ENCODE results near the gene ITGB3BP. TPM values are rescaled to one million over a fixed set of nuclear protein-coding genes. Genes with fewer than 3 reads are reported as not detected.

The ITGB3BP gene
- total and polyA plus RNA-seq, 2 of the 13 experiments (the other 11 are each of a cell fraction or from before 2014, with no cell fraction given): 19.0 to 46.5 TPM

DNA sequence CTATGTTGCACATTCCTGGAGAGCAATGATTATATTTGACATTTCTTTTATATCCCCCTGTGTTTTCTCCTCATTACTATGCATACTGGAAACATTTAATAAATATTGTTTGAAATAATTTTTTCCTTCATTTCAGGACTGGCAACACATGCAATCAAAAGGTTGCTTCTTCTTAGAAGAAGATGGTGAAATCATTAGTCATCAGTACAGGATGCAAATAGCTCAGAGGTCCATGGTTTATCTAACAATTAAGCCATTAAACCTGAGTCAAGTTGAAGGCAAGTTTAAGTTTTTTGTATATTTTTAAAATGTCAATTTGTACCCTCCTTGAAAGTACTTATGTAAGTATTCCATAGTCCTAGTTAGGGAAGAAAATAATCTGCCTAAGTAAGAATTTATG lies 22.8 kb upstream of the ITGB3BP start (continued):
- TF ChIP-seq, protein P1, sequence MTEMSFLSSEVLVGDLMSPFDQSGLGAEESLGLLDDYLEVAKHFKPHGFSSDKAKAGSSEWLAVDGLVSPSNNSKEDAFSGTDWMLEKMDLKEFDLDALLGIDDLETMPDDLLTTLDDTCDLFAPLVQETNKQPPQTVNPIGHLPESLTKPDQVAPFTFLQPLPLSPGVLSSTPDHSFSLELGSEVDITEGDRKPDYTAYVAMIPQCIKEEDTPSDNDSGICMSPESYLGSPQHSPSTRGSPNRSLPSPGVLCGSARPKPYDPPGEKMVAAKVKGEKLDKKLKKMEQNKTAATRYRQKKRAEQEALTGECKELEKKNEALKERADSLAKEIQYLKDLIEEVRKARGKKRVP (CRISPR knock-in tag; IDR thresholded peaks at IDR 0.05): no peak

- H3K4me3 ChIP-seq (replicated peaks in 1 of 3; ENCODE audit: insufficient read depth in 1 of 3, low read depth in 2 of 3, low read length in 3 of 3): no peak overlapping the region
- ChIA-PET CTCF (ENCODE audit: low intra/inter-chr PET ratio, low total read pairs) (interaction anchor here (1.3 kb wide), 1 partner anchor 221 kb away, joined by 5 read pairs; no protein-coding TSS in a partner anchor), POLR2A (no interaction called here)
- DNase-seq (ENCODE audit: low spot score) (no peak), FAIRE-seq (no peak), ATAC-seq (no peak)
- no peaks in the 10 kb centered on the region for H3K79me2 ChIP-seq (ENCODE audit: insufficient read depth, low read length)
- no TSS peak for BruUV-seq (replicated peaks)
- in situ Hi-C loops (cut with HindIII; ENCODE audit: extremely low pct_ligation_motif_present, low pct_unique_long_range_greater_than_20kb) (loop anchor here (25.0 kb wide), 1 partner anchor 526 kb away; no protein-coding TSS in a partner anchor), intact Hi-C loops (cut with micrococcal nuclease; ENCODE audit: unreplicated experiment) (loop anchor here (5.0 kb wide), 2 partner anchors 221 to 576 kb away; no protein-coding TSS in a partner anchor)
- no peaks in the 10 kb centered on the region for H3K27me3 ChIP-seq (ENCODE audit: control insufficient read depth in 1 of 2, insufficient read depth in 2 of 2, low read length in 2 of 2)
- H3K9me3 ChIP-seq (ENCODE audit: low read length): no peaks in the 10 kb centered on the region
- H3K4me2 ChIP-seq (ENCODE audit: low read depth, low read length): no peak overlapping the region
- WGBS (ENCODE audit: low lambda C conversion rate): 73% methylated on average over 1 of the region's 1 CpG
- peaks cover 6% of the 10 kb centered on the region; the same call in 1 of the 2 replicates for H3K4me1 ChIP-seq (ENCODE audit: insufficient read depth, low read length)
- no peak overlapping the region for H3K9ac ChIP-seq (ENCODE audit: insufficient read depth, low read depth, low read length)
- H3K27ac ChIP-seq (ENCODE audit: extremely low read length, insufficient read depth, low read length): no peak overlapping the region
- no peaks in the 10 kb centered on the region for H3K36me3 ChIP-seq (replicated peaks in 1 of 2; ENCODE audit: control insufficient read depth in 1 of 2, insufficient read depth in 2 of 2, low read length in 2 of 2)
- no peaks in the 10 kb centered on the region for H4K20me1 ChIP-seq (ENCODE audit: insufficient read depth, low read length)
- TF ChIP-seq STAG1 (CRISPR knock-in tag; IDR thresholded peaks at IDR 0.05): peak; percentile 36
- TF ChIP-seq MAFK (conservative IDR thresholded peaks at IDR 0.05 in 1 of 2, IDR thresholded peaks at IDR 0.05 in 1 of 2; ENCODE audit: low read length in 2 of 2): no peak
- no peak overlapping the region for H2AFZ ChIP-seq (ENCODE audit: low read length)
These were observed 14.9 kb upstream of the ITGB3BP start for GRCh38 chr1:63537940-63538339.

DNA sequence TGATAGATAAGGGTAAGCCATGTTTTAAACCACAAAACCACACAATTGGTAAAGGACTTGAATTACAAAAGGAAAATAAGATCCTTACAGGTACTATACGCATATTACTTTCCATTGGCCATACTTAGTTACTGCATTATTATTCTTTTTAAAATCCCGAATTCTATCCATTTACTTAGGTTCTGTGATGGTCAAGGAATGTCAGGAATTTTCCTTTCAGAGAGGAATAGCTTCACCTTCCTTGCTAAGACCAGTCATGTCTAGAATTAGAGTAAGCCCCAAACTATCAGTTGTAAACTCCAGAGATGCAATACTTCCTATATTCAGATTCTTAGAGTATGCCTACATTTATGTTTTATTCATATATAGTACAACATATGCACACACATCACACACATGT lies 14.0 kb upstream of the ITGB3BP start:
- Histone ChIP-seq H3K27me3 (ENCODE audit: control insufficient read depth in 1 of 2, insufficient read depth in 2 of 2, low read length in 2 of 2) (no peaks in the 10 kb centered on the region), H3K9ac (ENCODE audit: insufficient read depth, low read depth, low read length) (no peak overlapping the region), H3K79me2 (ENCODE audit: insufficient read depth, low read length) (no peaks in the 10 kb centered on the region), H3K4me3 (replicated peaks in 1 of 3; ENCODE audit: insufficient read depth in 1 of 3, low read depth in 2 of 3, low read length in 3 of 3) (no peak overlapping the region), H3K36me3 (replicated peaks in 1 of 2; ENCODE audit: control insufficient read depth in 1 of 2, insufficient read depth in 2 of 2, low read length in 2 of 2) (no peaks in the 10 kb centered on the region), H4K20me1 (ENCODE audit: insufficient read depth, low read length) (no peaks in the 10 kb centered on the region), H2AFZ (ENCODE audit: low read length) (no peak overlapping the region), H3K4me1 (ENCODE audit: insufficient read depth, low read length) (peaks cover 6% of the 10 kb centered on the region; the same call in 1 of the 2 replicates), H3K9me3 (ENCODE audit: low read length) (no peaks in the 10 kb centered on the region), H3K27ac (ENCODE audit: extremely low read length, insufficient read depth, low read length) (no peak overlapping the region), H3K4me2 (ENCODE audit: low read depth, low read length) (no peak overlapping the region)
- no peak for FAIRE-seq
- DNase-seq (ENCODE audit: low spot score): no peak
- intact Hi-C loops (cut with micrococcal nuclease; ENCODE audit: unreplicated experiment): loop anchor here (5.0 kb wide), 2 partner anchors 220 to 575 kb away; no protein-coding TSS in a partner anchor
- CTCF ChIA-PET (ENCODE audit: low intra/inter-chr PET ratio, low total read pairs): no interaction called here
- POLR2A ChIA-PET: no interaction called here
- in situ Hi-C loops (cut with HindIII; ENCODE audit: extremely low pct_ligation_motif_present, low pct_unique_long_range_greater_than_20kb): loop anchor here (25.0 kb wide), 1 partner anchor 525 kb away; no protein-coding TSS in a partner anchor
- no peak for ATAC-seq
- 71% methylated on average over 2 of the region's 2 CpGs for WGBS (ENCODE audit: low lambda C conversion rate)
- BruUV-seq (replicated peaks): no TSS peak
- TF ChIP-seq, protein P2, sequence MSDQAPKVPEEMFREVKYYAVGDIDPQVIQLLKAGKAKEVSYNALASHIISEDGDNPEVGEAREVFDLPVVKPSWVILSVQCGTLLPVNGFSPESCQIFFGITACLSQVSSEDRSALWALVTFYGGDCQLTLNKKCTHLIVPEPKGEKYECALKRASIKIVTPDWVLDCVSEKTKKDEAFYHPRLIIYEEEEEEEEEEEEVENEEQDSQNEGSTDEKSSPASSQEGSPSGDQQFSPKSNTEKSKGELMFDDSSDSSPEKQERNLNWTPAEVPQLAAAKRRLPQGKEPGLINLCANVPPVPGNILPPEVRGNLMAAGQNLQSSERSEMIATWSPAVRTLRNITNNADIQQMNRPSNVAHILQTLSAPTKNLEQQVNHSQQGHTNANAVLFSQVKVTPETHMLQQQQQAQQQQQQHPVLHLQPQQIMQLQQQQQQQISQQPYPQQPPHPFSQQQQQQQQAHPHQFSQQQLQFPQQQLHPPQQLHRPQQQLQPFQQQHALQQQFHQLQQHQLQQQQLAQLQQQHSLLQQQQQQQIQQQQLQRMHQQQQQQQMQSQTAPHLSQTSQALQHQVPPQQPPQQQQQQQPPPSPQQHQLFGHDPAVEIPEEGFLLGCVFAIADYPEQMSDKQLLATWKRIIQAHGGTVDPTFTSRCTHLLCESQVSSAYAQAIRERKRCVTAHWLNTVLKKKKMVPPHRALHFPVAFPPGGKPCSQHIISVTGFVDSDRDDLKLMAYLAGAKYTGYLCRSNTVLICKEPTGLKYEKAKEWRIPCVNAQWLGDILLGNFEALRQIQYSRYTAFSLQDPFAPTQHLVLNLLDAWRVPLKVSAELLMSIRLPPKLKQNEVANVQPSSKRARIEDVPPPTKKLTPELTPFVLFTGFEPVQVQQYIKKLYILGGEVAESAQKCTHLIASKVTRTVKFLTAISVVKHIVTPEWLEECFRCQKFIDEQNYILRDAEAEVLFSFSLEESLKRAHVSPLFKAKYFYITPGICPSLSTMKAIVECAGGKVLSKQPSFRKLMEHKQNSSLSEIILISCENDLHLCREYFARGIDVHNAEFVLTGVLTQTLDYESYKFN (CRISPR knock-in tag; conservative IDR thresholded peaks at IDR 0.05): no peak
- no peak for TF ChIP-seq ZNF142 (CRISPR knock-in tag; IDR thresholded peaks at IDR 0.05)
